Upper lobe of right lung (tissue), 1 donor: ENCODE data around the gene INA. TPM values are rescaled to one million over a fixed set of nuclear protein-coding genes. Genes with fewer than 3 reads are reported as not detected.
A peak's percentile ranks its signal among the peaks of the same experiment; 100 is the strongest.

ENCODE experiments used
- ATAC-seq: fragments of 200-7000 bp; cut with Tn5 transposase; one replicate; pipeline ENCODE4 v1.9.1; 2020; ENCODE audit warnings: mild to moderate bottlenecking, moderate library complexity
- DNase-seq: peaks from one replicate; pipeline ENCODE4 v3.0.0-alpha.2; 2020
- H3K27ac ChIP-seq: fragments of 200-600 bp; one replicate; pipeline ENCODE4 v1.8.0; 2022
- H3K27me3 ChIP-seq: fragments of 200-600 bp; one replicate; pipeline ENCODE4 v1.8.0; 2022; ENCODE audit warnings: mild to moderate bottlenecking
- H3K36me3 ChIP-seq: fragments of 200-600 bp; one replicate; pipeline ENCODE4 v1.8.0; 2022
- H3K4me1 ChIP-seq: fragments of 200-600 bp; one replicate; pipeline ENCODE4 v1.8.0; 2022
- H3K4me3 ChIP-seq: fragments of 200-600 bp; one replicate; pipeline ENCODE4 v1.8.0; 2022; ENCODE audit warnings: mild to moderate bottlenecking
- H3K9me3 ChIP-seq: fragments of 200-600 bp; one replicate; pipeline ENCODE4 v1.8.0; 2022
- CTCF ChIP-seq: fragments of 200-600 bp; IDR thresholded peaks from one replicate; pipeline ENCODE4 v1.8.0; 2022; ENCODE audit warnings: antibody characterized with exemption
- intact Hi-C: fragments of 100-400 bp; cut with DNase I; formaldehyde crosslinking; loops from one replicate; pipeline ENCODE4 v1.11.0; 2022
- long read RNA-seq: library from polyadenylated mRNA; unstranded; transcript quantifications from one replicate; pipeline ENCODE4 v2.0.0, GENCODE V29; 2021
- total RNA-seq: library from RNA; stranded (reverse); fragmentation: NEBNext Ultra II Directional; extraction: Animal tissue kit (Norgen Biotek cat#: 25700); gene quantifications from one replicate; pipeline ENCODE4 v1.2.1, GENCODE V29; 2021
- donor health status: DM: no; HTN: yes; CAD: no; lungs with severe emphysema.

Gene INA
- not detected for total RNA-seq
- long read RNA-seq: 0 reads

- TF ChIP-seq CTCF: no peak
- intact Hi-C loops: no loop called here
- H3K27me3 ChIP-seq: peaks cover 64% of the 10 kb centered on the region
- DNase-seq (no peak), ATAC-seq (no peak)
- H3K9me3 ChIP-seq: no peaks in the 10 kb centered on the region
- H3K36me3 ChIP-seq: no peaks in the 10 kb centered on the region
- peaks cover 7% of the 10 kb centered on the region for H3K4me1 ChIP-seq
- no peak within 1 kb of the TSS for H3K27ac ChIP-seq
- peak within 1 kb of the TSS; percentile 33 for H3K4me3 ChIP-seq
Observed at GRCh38 chr10:103276896-103277712, at the start of gene INA. Gene INA, plus strand, starts transcription at chr10:103277138. Its CDS starts 74 bp downstream, at chr10:103277212.

GRCh38 chr10:103227416-103227815 lies 49.5 kb upstream of the INA start:
- intact Hi-C loops: no loop called here
- no peak for TF ChIP-seq CTCF
- H3K4me3 ChIP-seq: no peak overlapping the region
- H3K27me3 ChIP-seq: no peaks in the 10 kb centered on the region
- H3K36me3 ChIP-seq: no peaks in the 10 kb centered on the region
- ATAC-seq (no peak), DNase-seq (no peak)
- no peak overlapping the region for H3K27ac ChIP-seq
- H3K9me3 ChIP-seq: peaks cover 9% of the 10 kb centered on the region
- peaks cover 10% of the 10 kb centered on the region for H3K4me1 ChIP-seq

GRCh38 chr10:103231047-103231551 lies 45.8 kb upstream of the INA start:
- ATAC-seq (peak; percentile 87), DNase-seq (no peak)
- no peak for TF ChIP-seq CTCF
- no peaks in the 10 kb centered on the region for H3K27me3 ChIP-seq
- no peaks in the 10 kb centered on the region for H3K9me3 ChIP-seq
- intact Hi-C loops: no loop called here
- peaks cover 10% of the 10 kb centered on the region for H3K4me1 ChIP-seq
- H3K27ac ChIP-seq: peak overlapping the region; percentile 55
- H3K36me3 ChIP-seq: no peaks in the 10 kb centered on the region
- no peak overlapping the region for H3K4me3 ChIP-seq

- intact Hi-C loops: no loop called here
Observed at GRCh38 chr10:103232131-103232673, 44.7 kb upstream of the INA start.

More at GRCh38 chr10:103232131-103232673, 44.7 kb upstream of the INA start:
- H3K4me1 ChIP-seq: peaks cover 10% of the 10 kb centered on the region
- ATAC-seq (no peak), DNase-seq (no peak)
- peak overlapping the region; percentile 55 for H3K27ac ChIP-seq
- no peaks in the 10 kb centered on the region for H3K9me3 ChIP-seq
- no peak for TF ChIP-seq CTCF
- no peaks in the 10 kb centered on the region for H3K36me3 ChIP-seq
- H3K27me3 ChIP-seq: no peaks in the 10 kb centered on the region
- H3K4me3 ChIP-seq: no peak overlapping the region
